COR-L47 (cell line): ENCODE measurements around the gene CNTLN.
A peak's percentile ranks its signal among the peaks of the same experiment; 100 is the strongest.
"Not testable (repeated sequence)": the region's sequence is repeated elsewhere in the genome, so short reads cannot be mapped to it uniquely, and the experiment has no call there.

ENCODE experiments used
- DNase-seq: peaks from one replicate; lab custom pipeline; 2025; lab: John Stamatoyannopoulos, UW

CNTLN gene

GRCh38 chr9:17422994-17423680, 288.3 kb downstream of the CNTLN start:
- DNase-seq, result no peak

GRCh38 chr9:17423681-17424011, 288.8 kb downstream of the CNTLN start:
- no peak for DNase-seq

DNA sequence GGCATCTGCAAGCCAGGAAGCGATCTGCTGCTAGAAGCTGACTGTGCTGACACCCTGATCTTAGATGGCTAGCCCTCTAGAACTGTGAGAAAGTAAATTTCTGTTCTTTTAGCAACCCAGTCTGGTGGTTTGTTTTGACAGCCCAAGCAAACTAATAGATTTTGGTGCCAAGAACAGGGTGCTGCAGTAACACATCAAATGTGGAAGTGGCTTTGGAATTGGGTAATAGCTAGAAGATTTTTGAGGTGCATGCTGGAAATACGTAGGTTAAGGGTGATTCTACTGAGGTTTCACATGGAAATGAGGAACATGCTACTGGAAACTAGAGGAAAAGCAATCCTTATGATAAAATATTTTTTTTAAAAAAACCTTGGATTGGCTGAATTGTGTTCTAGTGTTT, 290.5 kb downstream of the CNTLN start:
- DNase-seq, result no peak

DNA sequence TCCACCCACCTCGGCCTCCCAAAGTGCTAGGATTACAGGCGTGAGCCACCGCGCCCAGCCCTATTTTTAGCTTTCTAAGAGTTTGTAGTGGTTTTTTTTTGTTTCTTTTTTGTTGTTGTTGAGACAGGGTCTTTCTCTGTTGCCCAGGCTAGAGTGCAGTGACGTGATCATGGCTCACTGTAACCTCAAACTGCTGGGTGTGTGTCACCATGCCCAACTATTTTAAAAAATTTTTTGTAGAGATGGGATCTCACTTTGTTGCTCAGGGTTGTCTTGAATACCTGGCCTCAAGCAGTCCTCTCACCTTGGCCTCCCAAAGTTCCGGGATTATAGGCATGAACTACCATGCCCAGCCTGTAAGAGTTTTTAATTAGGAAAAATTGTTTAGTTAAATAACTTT, 298.7 kb downstream of the CNTLN start:
- no peak for DNase-seq

GRCh38 chr9:17436854-17437253, 302.0 kb downstream of the CNTLN start:
- DNase-seq, result no peak

DNA sequence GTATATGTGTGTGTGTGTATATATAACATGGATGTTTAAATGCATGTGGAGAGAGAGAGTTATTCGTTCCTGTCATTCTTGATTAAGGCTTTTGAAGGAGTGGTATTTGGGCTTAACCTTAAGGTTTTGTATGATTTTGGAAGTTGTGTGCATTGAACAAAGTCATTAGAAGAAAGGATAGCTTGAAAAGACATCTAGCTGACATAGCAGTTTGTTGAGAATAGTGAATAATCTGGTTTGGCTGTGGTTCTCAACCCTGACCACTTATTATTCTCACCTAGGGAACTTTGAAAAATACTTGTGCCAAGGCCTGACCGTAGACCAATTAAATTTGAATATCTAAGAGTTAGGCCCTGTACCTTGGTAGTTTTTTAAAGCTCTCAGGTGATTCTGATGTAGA, 303.0 kb downstream of the CNTLN start:
- DNase-seq, result no peak

GRCh38 chr9:17445126-17445525, 310.3 kb downstream of the CNTLN start:
- not testable (repeated sequence) for DNase-seq

DNA sequence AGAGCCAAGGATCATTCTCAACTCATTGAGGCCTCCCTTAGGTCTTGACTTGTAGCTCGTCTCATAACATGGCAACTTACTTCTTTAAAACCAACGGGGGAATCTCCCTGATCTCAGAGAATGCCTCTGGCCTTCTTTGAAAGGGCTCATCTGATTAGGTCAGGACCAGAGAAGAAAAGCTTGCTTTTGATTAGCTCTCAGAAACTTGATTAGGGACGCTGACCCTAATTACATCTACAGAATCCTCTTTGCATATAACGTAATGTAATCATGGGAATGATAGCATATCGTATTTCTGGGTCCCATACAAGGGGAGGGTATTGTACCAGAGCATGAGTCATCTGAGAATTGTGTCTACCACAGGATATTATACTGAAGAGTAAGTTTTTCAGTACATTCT, 318.9 kb downstream of the CNTLN start:
- no peak for DNase-seq

DNA sequence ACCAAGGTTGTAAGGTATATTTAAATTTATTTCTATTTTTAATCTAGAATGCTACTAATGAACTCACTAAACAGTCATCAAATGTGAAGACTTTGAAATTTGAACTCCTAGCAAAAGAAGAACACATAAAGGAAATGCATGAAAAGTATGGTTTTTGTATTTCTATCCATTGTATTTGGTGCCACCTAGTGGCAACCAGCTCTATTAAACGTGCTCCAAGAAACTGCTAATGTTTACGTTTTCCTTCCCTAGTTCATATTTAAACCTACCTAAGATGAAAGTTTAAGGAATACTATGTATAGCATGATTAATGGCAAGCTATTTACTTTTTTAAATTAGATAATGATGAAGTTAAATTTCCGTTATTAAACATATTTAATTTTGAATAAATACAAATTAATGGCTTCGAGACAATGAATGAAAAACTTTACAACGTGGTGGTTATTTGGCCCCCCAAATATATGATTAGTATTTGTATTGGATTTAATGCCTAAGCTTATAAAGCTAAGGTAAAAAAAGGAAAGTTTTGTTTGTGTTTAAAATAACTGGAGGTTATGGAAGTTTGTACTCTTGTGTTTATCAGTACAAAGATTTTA, 328.1 kb downstream of the CNTLN start:
- peak; percentile 63 for DNase-seq

GRCh38 chr9:17470036-17470813, 335.4 kb downstream of the CNTLN start:
- DNase-seq, result no peak

DNA sequence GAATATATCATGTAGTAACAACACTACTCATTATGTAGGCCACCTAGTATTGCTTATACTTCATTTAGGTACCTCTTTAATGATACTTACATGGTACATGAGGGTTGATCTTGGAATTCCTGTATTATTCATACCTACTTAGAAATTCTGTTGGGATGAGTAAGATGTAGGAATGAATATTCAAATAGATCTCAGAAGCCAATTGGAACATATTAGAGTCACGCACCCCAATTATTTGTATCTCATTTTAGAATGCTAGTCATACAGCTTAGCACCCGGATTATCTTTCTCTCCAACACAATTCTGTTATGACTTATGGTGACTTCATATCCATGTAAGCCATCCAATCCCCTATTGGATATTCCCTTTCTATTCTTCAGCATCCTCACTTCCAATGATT, 337.3 kb downstream of the CNTLN start:
- no peak for DNase-seq

GRCh38 chr9:17476401-17476800, 341.6 kb downstream of the CNTLN start:
- DNase-seq, result no peak

- no peak for DNase-seq
Measured at GRCh38 chr9:17477816-17478215, 343.0 kb downstream of the CNTLN start.

DNA sequence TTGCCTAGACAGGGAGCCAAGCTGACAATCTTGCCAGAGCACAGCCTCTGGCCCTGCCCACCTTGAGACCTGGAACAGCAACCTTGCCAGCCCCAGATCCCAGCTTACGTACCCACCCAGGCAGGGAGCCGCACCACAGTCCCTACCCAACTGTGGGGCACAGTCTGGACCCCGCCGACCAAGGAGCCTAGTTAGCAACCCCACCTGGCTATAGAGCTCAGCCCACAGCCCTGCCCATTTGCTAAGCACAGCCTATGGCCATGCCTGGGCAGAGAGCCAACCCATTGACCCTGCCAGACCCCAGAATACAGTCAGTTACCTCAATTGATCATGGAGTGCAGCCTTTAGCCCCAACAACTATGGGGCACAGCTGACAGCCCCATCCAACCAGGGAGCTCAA, 346.1 kb downstream of the CNTLN start:
- no peak for DNase-seq

DNA sequence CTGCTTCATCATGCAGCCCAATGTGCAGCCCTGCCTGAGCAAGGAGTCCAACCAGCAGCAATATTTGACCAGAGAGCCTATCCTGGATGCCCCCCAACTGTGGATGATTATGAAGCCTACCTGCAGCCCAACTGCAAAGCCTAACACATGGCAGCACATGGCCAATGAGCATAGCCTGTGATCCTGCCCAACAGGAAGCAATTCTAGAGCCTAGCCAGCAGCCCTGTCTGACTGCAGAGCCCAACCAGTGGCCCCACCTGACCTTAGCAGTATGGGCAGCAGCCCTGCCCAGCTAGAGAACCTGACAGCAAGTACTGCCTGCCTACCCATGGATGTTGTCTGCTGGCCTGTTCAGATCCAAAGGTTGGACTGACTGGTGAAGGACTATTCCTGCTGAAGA, 346.7 kb downstream of the CNTLN start:
- DNase-seq, result no peak

GRCh38 chr9:17484906-17485305, 350.1 kb downstream of the CNTLN start:
- no peak for DNase-seq

DNA sequence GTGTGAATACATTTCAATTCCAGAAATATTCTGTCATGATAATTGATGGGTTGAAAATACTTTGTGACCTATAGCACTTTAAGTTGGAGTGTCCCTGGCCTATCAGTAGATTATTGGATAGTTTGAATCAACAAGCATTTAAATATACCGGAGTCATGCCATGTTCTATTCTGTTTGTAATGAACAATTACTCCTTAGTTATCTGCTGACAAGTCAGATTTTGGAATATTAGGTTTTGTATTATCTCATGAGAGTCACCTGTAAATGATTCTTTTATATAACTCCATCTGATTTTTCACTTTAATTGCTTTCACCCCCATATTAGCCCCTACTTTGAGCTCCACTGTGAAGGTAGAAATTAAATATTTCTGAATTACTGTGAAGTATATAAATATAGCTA, 351.6 kb downstream of the CNTLN start:
- no peak for DNase-seq

GRCh38 chr9:17487467-17487866, 352.6 kb downstream of the CNTLN start:
- peak; percentile 20 for DNase-seq

DNA sequence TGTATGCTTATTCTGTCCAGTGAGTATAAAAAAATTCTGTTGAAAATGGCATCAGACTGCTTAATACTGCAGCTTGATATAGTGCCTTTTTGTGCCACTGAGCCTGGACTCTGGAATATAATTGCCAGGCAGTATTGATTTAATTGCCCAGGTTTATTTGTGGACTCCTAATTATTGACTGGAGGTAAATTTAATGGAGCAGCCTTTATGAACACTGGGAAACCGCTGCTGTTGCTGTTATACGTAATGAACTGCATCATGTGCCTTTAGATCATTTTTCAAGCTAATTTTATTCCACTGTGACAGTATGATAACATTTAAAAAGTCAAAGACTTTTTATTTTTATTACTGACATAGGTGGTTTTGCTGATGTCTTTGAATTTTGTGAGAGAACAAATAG, 353.8 kb downstream of the CNTLN start:
- DNase-seq, result peak; percentile 18

DNA sequence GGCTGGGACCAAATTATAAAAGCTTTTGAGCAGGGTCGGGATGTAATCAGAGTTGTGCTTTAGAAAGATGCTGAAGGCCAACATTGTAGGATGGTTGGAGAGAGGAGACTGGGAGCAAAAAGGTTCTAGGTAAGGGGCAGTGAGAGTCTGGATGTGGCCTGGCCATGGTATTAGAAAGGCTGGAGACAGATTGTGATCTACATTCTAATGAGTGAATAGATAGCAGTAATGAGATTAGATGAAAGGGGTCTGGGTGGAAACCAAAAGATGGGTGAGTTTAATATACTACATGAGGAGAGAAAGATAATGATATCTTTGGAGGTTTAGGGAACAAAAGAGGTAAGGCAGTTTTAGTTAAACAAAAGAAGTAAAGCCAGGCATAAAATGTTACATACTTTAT, 355.3 kb downstream of the CNTLN start:
- no peak for DNase-seq

DNA sequence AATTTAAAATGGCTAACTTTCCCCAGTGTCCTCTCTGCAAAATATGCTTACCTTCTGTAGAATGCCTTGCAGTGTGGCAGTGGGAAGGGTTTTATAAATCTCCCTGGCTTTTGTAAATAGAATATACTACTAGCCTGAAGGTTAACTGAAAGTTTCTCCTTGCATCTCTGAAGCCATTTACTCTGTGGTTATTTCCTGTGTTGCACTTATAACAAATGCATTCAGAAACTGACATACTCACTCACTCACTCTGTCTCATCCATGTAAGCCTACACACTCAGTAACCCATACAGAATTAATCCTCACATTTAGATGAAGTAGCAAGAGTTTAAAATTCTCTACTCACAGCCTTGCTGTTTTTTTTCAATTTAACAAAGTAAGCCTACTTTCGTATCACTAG, 356.9 kb downstream of the CNTLN start:
- no peak for DNase-seq

DNA sequence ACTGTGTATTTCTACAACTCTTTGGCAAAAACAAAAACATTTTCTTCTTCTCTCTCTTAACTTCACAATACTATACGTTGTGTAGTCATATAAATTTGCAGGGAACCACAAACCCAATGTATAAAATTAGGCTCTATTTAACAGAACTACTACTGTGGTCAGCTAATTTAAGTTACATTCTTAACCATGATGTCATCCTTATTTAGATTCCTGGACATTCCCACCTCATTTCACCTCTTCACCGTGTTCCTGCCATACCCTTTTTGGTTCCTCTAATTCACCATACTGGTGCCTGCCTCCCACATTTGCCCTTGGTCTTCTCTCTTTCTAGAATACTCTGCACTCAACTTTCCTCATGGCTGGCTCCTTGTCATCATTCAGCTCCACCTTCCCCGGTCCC, 368.4 kb downstream of the CNTLN start:
- no peak for DNase-seq

DNA sequence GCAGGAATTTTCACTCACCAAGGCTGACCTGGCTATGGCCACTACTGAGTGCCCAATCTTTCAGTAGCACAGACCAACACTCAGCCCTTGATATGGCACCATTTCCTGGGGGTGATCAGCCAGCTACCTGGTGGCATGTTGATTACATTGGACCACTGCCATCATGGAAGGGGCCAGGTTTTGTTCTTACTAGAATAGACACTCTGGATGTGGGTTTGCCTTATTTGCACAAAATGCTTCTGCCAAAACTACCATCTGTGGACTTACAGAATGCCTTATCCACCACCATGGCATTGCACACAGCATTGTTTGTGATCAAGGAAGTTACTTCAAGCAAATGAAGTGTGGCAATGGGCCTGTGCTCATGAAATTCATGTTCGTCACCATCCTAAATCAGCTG, 374.3 kb downstream of the CNTLN start:
- peak; percentile 24 for DNase-seq

- DNase-seq, result no peak
Measured at GRCh38 chr9:17509701-17510100, 374.9 kb downstream of the CNTLN start.
